Neuronal stem cell (in vitro differentiated cells): ENCODE data around the gene FN3KRP.

Source experiments
- DNase-seq: peaks from one replicate; pipeline ENCODE4 v3.0.0-alpha.2; 2013; ENCODE audit warnings: low spot score
- H2AFZ ChIP-seq: one replicate; pipeline ENCODE4 v1.6.1; 2013; ENCODE audit warnings: mild to moderate bottlenecking, low read length, inconsistent platforms
- H2AK5ac ChIP-seq: 2 replicates; pipeline ENCODE4 v1.6.1; 2013; ENCODE audit warnings: low read depth, mild to moderate bottlenecking, inconsistent platforms, low read length, moderate library complexity, mixed read lengths
- H2BK120ac ChIP-seq: 2 replicates; pipeline ENCODE4 v1.6.1; 2013; ENCODE audit warnings: low read depth, mild to moderate bottlenecking, inconsistent platforms, low read length, moderate library complexity, mixed read lengths
- H2BK12ac ChIP-seq: one replicate; pipeline ENCODE4 v1.6.1; 2013; ENCODE audit warnings: low read length, inconsistent platforms
- H2BK15ac ChIP-seq: 2 replicates; pipeline ENCODE4 v1.6.1; 2013; ENCODE audit warnings: mild to moderate bottlenecking, low read length, inconsistent platforms, mixed read lengths
- H2BK5ac ChIP-seq: one replicate; pipeline ENCODE4 v1.6.1; 2013; ENCODE audit warnings: inconsistent platforms, mild to moderate bottlenecking, low read length, moderate library complexity
- H3K14ac ChIP-seq: one replicate; pipeline ENCODE4 v1.6.1; 2013; ENCODE audit warnings: low read length, inconsistent platforms
- H3K18ac ChIP-seq: 2 replicates; pipeline ENCODE4 v1.6.1; 2013; ENCODE audit warnings: low read length, inconsistent platforms
- H3K23ac ChIP-seq: 2 replicates; pipeline ENCODE4 v1.6.1; 2013; ENCODE audit warnings: low read depth, mild to moderate bottlenecking, mixed read lengths, low read length, inconsistent platforms; ENCODE audit not compliant: poor library complexity
- H3K27ac ChIP-seq: replicated peaks from 3 replicates; pipeline ENCODE4 v1.5.1; 2013; ENCODE audit warnings: low read length, inconsistent platforms
- H3K27me3 ChIP-seq, 3 experiments: 2 replicates each; pipeline ENCODE4 v1.6.1; 2013; ENCODE audit warnings: low read length in 3 of 3, mild to moderate bottlenecking in 2 of 3, inconsistent platforms in 1 of 3, low read depth in 1 of 3, mixed read lengths in 1 of 3, moderate library complexity in 1 of 3; ENCODE audit not compliant: control insufficient read depth in 3 of 3, insufficient read depth in 3 of 3
- H3K36me3 ChIP-seq, 2 donors: replicated peaks in 1 of 2; 2 replicates each; pipeline ENCODE4 v1.6.1; 2013; ENCODE audit warnings: low read length in 2 of 2; ENCODE audit not compliant: control insufficient read depth in 2 of 2, insufficient read depth in 2 of 2
- H3K4ac ChIP-seq: 2 replicates; pipeline ENCODE4 v1.6.1; 2013; ENCODE audit warnings: inconsistent platforms, mild to moderate bottlenecking, low read length, moderate library complexity
- H3K4me1 ChIP-seq, 2 donors: 1 replicate in 1 of 2; 2 replicates in 1 of 2; pipeline ENCODE4 v1.6.1; 2013; ENCODE audit warnings: low read length in 2 of 2, low read depth in 1 of 2; ENCODE audit not compliant: control insufficient read depth in 2 of 2, insufficient read depth in 1 of 2
- H3K4me2 ChIP-seq: one replicate; pipeline ENCODE4 v1.6.1; 2013; ENCODE audit warnings: mild to moderate bottlenecking, low read length, inconsistent platforms; ENCODE audit not compliant: insufficient read depth, poor library complexity, severe bottlenecking
- H3K4me3 ChIP-seq, 2 donors: 2 replicates each; pipeline ENCODE4 v1.5.1; 2013; ENCODE audit warnings: low read length in 2 of 2, mild to moderate bottlenecking in 2 of 2, inconsistent platforms in 1 of 2, moderate library complexity in 1 of 2
- H3K79me1 ChIP-seq: one replicate; pipeline ENCODE4 v1.6.1; 2013; ENCODE audit warnings: low read depth, mild to moderate bottlenecking, inconsistent platforms, low read length, moderate library complexity
- H3K9ac ChIP-seq: one replicate; pipeline ENCODE4 v1.6.1; 2013; ENCODE audit warnings: mild to moderate bottlenecking, low read depth, low read length, inconsistent platforms; ENCODE audit not compliant: poor library complexity
- H3K9me3 ChIP-seq, 2 donors: replicated peaks in 1 of 2; 2 replicates each; pipeline versions ENCODE3 to v1.6.1; 2013; ENCODE audit warnings: low read length in 2 of 2, mild to moderate bottlenecking in 2 of 2, inconsistent platforms in 1 of 2, low read depth in 1 of 2, mixed read lengths in 1 of 2, moderate library complexity in 1 of 2; ENCODE audit not compliant: control insufficient read depth in 2 of 2, insufficient read depth in 1 of 2
- H4K8ac ChIP-seq: one replicate; pipeline ENCODE4 v1.6.1; 2013; ENCODE audit warnings: low read depth, mild to moderate bottlenecking, inconsistent platforms, low read length, moderate library complexity
- H4K91ac ChIP-seq: one replicate; pipeline ENCODE4 v1.6.1; 2013; ENCODE audit warnings: low read length, low read depth, mild to moderate bottlenecking, inconsistent platforms; ENCODE audit not compliant: poor library complexity
- WGBS, 2 donors: extraction: QIAGEN DNeasy Blood & Tissue Kit; methylation state at CpG; one replicate each; pipeline ENCODE4 v1.1.7; 2013; ENCODE audit warnings: missing lambda C conversion rate in 2 of 2, mixed read lengths in 1 of 2; ENCODE audit not compliant: insufficient read length in 2 of 2, insufficient replicate concordance in 1 of 2; ENCODE audit errors: extremely low coverage in 2 of 2; 5-methylcytosine and 5-hydroxymethylcytosine counted together

FN3KRP gene

GRCh38 chr17:82684228-82684841, 32.2 kb upstream of the FN3KRP start:
- DNase-seq: no peak
- Histone ChIP-seq H4K8ac (no peak overlapping the region), H3K23ac (peak overlapping the region; percentile 31), H3K14ac (no peak overlapping the region), H3K4ac (no peak overlapping the region), H2AK5ac (no peak overlapping the region), H3K27ac (no peak overlapping the region), H3K18ac (no peak overlapping the region), H3K79me1 (no peaks in the 10 kb centered on the region), H3K9me3 (peaks cover 4 to 13% of the 10 kb centered on the region in 2 donors), H3K36me3 (no peaks in the 10 kb centered on the region), H3K27me3 (no peaks in the 10 kb centered on the region), H3K4me1 (no peaks in the 10 kb centered on the region), H4K91ac (no peak overlapping the region), H2BK15ac (no peak overlapping the region), H3K4me2 (no peak overlapping the region), H3K9ac (no peak overlapping the region), H2BK120ac (no peak overlapping the region), H2AFZ (no peak overlapping the region), H3K4me3 (no peak overlapping the region), H2BK12ac (no peak overlapping the region), H2BK5ac (no peak overlapping the region)
- no CpG with 5 or more reads among the region's 13 CpGs for WGBS, 2 donors

GRCh38 chr17:82685291-82685690, 31.2 kb upstream of the FN3KRP start:
- no peak overlapping the region for H2BK12ac ChIP-seq
- no peak for DNase-seq
- H3K36me3 ChIP-seq: no peaks in the 10 kb centered on the region
- H3K27me3 ChIP-seq: no peaks in the 10 kb centered on the region
- no peak overlapping the region for H4K91ac ChIP-seq
- H3K4me1 ChIP-seq: peaks cover 0 to 2% of the 10 kb centered on the region in 2 donors
- H3K4ac ChIP-seq: no peak overlapping the region
- no peak overlapping the region for H2AFZ ChIP-seq
- no peak overlapping the region for H3K27ac ChIP-seq
- no peak overlapping the region for H3K9ac ChIP-seq
- no peak overlapping the region for H4K8ac ChIP-seq
- H3K18ac ChIP-seq: peak overlapping the region; percentile 57
- H3K9me3 ChIP-seq: peaks cover 4 to 13% of the 10 kb centered on the region in 2 donors
- no peak overlapping the region for H3K23ac ChIP-seq
- no peak overlapping the region for H2BK5ac ChIP-seq
- peak overlapping the region; percentile 8 for H3K14ac ChIP-seq
- H3K4me2 ChIP-seq: no peak overlapping the region
- no CpG with 5 or more reads among the region's 12 CpGs for WGBS, 2 donors
- no peaks in the 10 kb centered on the region for H3K79me1 ChIP-seq
- H3K4me3 ChIP-seq: no peak overlapping the region
- H2AK5ac ChIP-seq: no peak overlapping the region
- no peak overlapping the region for H2BK120ac ChIP-seq
- no peak overlapping the region for H2BK15ac ChIP-seq

- Histone ChIP-seq H3K9me3 (peaks cover 2 to 6% of the 10 kb centered on the region in 2 donors), H3K27ac (no peak overlapping the region), H2BK12ac (no peak overlapping the region), H2BK5ac (no peak overlapping the region), H3K4me2 (no peak overlapping the region), H2BK15ac (no peak overlapping the region), H2AFZ (no peak overlapping the region), H3K4me3 (no peak overlapping the region), H4K8ac (no peak overlapping the region), H3K14ac (no peak overlapping the region), H3K9ac (no peak overlapping the region), H3K79me1 (no peaks in the 10 kb centered on the region), H3K4ac (no peak overlapping the region), H3K18ac (no peak overlapping the region), H3K36me3 (no peaks in the 10 kb centered on the region), H3K27me3 (no peaks in the 10 kb centered on the region), H2BK120ac (no peak overlapping the region), H4K91ac (no peak overlapping the region), H2AK5ac (peak overlapping the region; percentile 92), H3K4me1 (peaks cover 5 to 13% of the 10 kb centered on the region in 2 donors), H3K23ac (no peak overlapping the region)
- DNase-seq: no peak
- WGBS, 2 donors: no CpG with 5 or more reads among the region's 19 CpGs
Measured at GRCh38 chr17:82686366-82687324, 29.9 kb upstream of the FN3KRP start.

- Histone ChIP-seq H3K4me2 (no peak overlapping the region), H3K4me3 (no peak overlapping the region), H3K9ac (no peak overlapping the region), H3K14ac (no peak overlapping the region), H3K18ac (no peak overlapping the region), H2BK5ac (no peak overlapping the region), H3K27ac (no peak overlapping the region), H3K9me3 (no peaks in the 10 kb centered on the region), H3K4me1 (peaks cover 5 to 14% of the 10 kb centered on the region in 2 donors), H3K79me1 (no peaks in the 10 kb centered on the region), H3K36me3 (no peaks in the 10 kb centered on the region), H3K4ac (no peak overlapping the region), H2AK5ac (no peak overlapping the region), H2BK120ac (no peak overlapping the region), H3K23ac (no peak overlapping the region), H2AFZ (no peak overlapping the region), H4K8ac (no peak overlapping the region), H2BK15ac (no peak overlapping the region), H2BK12ac (no peak overlapping the region), H4K91ac (no peak overlapping the region), H3K27me3 (no peaks in the 10 kb centered on the region)
- DNase-seq: no peak
- WGBS, 2 donors: no CpG with 5 or more reads among the region's 10 CpGs
Measured at GRCh38 chr17:82687375-82687861, 29.1 kb upstream of the FN3KRP start.
